GM21367 (cell line): ENCODE data around the gene PARVG.

Source experiments
- ATAC-seq: cut with Tn5 transposase; IDR thresholded peaks from one replicate; pipeline ENCODE4 v1.9.1; 2021; ENCODE audit not compliant: unreplicated experiment

PARVG gene

DNA sequence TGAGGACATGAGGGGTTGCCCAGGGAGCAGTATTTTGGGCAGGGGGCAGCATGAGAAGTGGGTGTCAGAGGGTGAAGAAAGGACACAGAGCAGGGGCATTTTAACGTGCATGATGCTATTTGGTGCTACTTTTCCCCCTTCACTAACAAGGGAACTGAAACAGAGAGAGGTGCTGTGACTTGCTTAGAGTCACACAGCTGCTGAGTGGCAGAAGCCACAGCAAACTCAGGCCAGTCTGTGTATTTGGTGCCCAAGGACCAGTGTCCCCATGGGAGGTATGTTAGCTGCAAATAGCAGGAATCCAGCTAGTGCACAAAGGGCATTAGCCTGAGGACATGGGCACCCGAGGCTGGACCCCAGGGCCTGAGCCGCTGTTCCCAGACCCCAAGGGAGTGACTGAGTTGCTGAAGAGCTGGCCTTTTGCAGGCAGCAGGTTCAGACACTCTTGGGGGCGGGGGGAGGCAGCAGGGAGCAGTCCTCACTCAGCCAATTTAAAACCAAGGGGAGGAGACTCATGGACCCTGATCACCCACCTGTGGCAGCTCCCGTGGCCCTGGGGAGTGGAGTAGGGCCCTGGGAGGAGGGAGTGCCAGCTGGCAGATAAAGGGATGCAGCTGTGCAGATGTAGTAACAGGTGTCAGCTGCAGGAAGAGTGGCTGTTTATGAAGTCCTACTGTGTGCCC is 14.6 kb downstream of the PARVG start:
- no peak for ATAC-seq

GRCh38 chr22:44196241-44196640 is 15.5 kb downstream of the PARVG start:
- no peak for ATAC-seq

DNA sequence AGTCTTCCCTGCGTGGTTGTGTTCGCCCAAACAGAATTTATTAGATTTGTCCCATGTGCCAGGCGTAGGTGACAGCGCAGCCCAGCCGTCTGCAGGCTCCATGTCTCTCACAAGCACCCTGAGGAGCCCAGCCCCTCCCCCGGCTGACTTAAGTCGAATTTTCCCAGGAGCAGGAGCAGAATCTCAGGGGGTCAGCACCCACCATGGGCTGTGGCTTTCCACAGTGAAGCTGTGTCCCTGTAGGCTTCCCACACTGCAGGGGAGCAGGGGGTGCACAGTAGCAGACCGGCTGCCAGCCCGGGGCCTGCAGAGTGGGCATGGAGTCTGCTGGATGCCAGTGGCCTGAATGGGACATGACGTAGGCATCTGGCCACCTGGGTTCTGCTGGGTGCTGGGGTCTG is 16.0 kb downstream of the PARVG start:
- no peak for ATAC-seq

DNA sequence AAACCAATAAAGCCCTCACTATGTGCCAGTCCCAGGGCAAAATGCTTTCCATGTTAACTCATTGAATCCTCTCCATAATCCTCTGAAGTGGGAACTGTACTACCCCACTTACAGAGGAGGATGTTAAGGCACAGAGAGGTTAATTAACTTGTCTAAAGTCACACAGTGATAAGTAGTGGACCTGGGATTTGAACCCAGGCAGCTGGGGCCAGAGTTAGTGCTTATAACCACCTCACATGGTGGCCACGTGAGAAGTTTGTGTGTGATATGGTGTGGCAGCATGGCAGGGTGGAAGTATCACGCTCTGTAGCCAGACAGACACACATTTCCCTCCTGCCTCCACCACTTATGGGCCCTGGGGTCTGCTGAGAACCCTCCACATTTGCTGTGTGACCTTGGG is 16.5 kb downstream of the PARVG start:
- ATAC-seq, result no peak

GRCh38 chr22:44199164-44199563 is 18.4 kb downstream of the PARVG start:
- no peak for ATAC-seq

DNA sequence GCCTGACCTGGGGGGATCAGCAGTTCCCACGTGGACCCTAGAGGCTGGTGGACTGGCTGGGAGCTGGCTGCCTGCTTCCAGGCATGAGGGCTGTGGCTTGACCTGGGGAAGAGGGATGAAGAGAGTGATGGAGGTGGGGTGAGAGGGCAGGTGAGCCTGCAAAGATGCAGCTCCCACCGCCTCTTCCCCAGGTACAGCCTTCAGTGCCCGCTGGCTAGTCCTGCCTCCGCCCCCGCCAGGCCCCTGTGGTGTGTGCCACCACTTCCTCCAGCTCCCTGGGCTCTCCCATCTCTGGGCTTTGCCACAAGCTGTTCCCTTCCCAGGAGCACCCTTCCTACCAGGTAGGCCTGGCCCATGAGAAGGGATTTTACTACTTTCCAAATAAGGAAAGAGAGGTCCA is 19.1 kb downstream of the PARVG start:
- ATAC-seq, result no peak

DNA sequence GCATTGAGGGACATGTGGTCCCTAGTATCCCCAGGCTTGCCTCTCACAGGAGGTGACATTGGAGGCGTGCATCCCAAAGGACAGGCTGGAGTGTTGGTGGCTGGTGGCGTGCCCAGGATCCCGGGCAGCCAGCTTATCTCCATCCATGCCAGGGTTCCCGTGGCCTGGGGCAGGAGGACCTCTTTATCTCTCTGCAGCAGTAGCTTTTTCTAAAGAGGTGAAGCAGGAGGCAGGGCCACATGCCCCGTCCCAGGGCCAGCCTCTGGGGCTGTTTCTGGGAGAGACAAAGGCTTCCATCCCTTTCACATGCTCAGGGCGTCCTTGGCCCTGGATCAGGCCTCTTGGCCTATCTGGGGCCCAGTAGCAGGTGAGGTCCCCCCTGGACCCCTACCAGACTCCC is 19.7 kb downstream of the PARVG start:
- no peak for ATAC-seq

- ATAC-seq, result no peak
Measured at GRCh38 chr22:44200855-44201550, 20.3 kb downstream of the PARVG start.

- no peak for ATAC-seq
Measured at GRCh38 chr22:44201665-44202064, 20.9 kb downstream of the PARVG start.

GRCh38 chr22:44202261-44202789 is 21.6 kb downstream of the PARVG start:
- ATAC-seq, result no peak

- no peak for ATAC-seq
Measured at GRCh38 chr22:44203203-44203602, 22.5 kb downstream of the PARVG start.

GRCh38 chr22:44204739-44205515 is 24.2 kb downstream of the PARVG start:
- no peak for ATAC-seq

DNA sequence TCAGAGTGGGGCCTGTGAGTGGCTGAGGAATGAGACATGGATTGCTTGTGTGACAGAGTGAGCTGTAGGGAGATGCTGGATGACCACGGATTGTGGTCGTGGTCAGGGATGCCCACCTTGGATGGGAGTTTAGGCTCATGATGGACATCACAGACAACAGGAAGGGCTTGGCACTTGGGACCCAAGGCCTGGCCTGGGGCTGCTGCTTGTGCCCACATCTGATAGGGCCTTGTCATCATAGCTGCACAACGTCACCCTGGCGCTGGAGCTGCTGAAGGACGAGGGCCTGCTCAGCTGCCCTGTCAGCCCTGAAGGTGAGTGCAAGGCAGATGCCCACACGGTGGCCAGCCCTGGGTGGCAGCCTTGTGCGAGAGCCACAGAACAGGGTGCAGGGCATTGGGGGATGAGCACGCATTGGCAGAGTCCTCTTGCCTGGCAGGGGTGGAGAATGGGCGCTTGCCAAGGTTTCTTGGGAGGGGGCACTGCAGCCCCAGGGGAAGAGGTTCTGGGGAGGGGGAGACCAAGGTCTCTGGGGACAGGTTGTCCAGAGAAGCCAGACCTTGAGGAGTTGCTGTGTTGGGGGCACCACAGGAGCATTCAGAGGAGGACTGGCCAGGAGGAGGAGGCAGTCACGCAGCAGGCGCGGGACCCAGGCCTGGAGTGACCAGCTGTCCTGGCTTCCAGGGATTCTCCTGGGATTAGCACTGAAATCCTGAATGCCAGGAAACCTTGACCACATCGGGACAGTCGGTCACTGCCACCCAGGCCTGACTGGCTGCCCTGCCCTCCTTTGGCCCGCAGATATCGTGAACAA is 25.0 kb downstream of the PARVG start:
- ATAC-seq, result no peak

DNA sequence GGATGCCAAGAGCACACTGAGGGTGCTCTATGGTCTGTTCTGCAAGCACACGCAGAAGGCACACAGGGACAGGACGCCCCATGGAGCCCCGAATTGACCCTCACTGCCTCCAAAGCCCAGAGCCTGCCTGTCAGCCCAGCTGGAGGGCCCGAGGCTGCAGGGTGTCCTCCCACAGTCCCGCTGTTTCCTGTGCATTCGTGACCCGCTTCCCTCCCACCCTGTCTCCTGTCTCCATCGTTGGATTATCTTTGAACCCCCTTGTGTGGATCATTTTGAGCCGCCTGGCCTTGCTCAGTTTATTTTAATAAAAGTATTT is 25.6 kb downstream of the PARVG start:
- ATAC-seq, result no peak

- ATAC-seq, result no peak
Measured at GRCh38 chr22:44206696-44207095, 26.0 kb downstream of the PARVG start.

- ATAC-seq, result no peak
Measured at GRCh38 chr22:44207173-44207980, 26.7 kb downstream of the PARVG start.

- no peak for ATAC-seq
Measured at GRCh38 chr22:44207981-44208317, 27.2 kb downstream of the PARVG start.

GRCh38 chr22:44209343-44209742 is 28.6 kb downstream of the PARVG start:
- no peak for ATAC-seq

DNA sequence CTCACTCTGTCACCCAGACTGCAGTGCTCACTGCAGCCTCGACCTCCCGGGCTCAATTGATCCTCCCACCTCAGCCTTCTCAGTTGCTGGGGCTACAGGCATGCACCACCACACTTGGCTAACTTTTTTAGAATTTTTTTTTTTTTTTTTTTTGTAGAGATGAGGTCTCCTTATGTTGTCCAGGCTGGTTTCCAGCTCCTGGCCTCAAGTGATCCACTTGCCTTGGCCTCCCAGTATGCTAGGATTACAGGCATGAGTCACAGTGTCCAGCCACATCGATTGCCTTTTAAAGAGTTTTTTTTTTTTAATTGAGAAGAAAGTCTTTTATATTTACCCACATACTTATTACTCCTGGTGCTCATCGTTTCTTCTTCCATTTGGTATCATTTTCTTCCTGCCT is 30.0 kb downstream of the PARVG start:
- ATAC-seq, result no peak

- ATAC-seq, result no peak
Measured at GRCh38 chr22:44211256-44211945, 30.7 kb downstream of the PARVG start.
